K562 (cell line): ENCODE measurements around the gene CTSW. TPM values are rescaled to one million over a fixed set of nuclear protein-coding genes. Genes with fewer than 3 reads are reported as not detected.

Experiments used
- MAFF ChIP-seq: IDR thresholded peaks from 2 replicates; pipeline ENCODE4 v1.6.1; 2012; ENCODE audit warnings: low read length, improper control_type of control experiment
- MTA3 ChIP-seq: fragments of 450-650 bp; formaldehyde crosslinking; IDR thresholded peaks from 2 replicates; pipeline ENCODE4 v1.6.1; 2017; ENCODE audit warnings: mild to moderate bottlenecking, borderline replicate concordance
- PHB ChIP-seq: fragments of 250-450 bp; sonication (Bioruptor Pico); IDR thresholded peaks from 2 replicates; pipeline ENCODE4 v1.5.0; 2021
- SRSF3 ChIP-seq: fragments of 200-400 bp; formaldehyde crosslinking; IDR thresholded peaks from 2 replicates; pipeline ENCODE4 v1.6.1; 2016; ENCODE audit warnings: mild to moderate bottlenecking, low read length, moderate library complexity; ENCODE audit not compliant: insufficient read depth
- polyA plus RNA-seq, 8 experiments: library from polyadenylated mRNA; depleted of rRNA in 4 of 8; stranded (reverse) in 5 of 8; unstranded in 3 of 8; fragments of >200 nt; fragmentation: Nextera tagmentation in 2 of 8; fragmentation: Illumina TruSeq in 1 of 8; extraction: Ambion mirVana in 2 of 8; extraction: Trizol in 1 of 8; gene quantifications; 2 replicates each; pipeline versions ENCODE4 v1.2.1 to v1.2.3, GENCODE V29; 2011 to 2014; ENCODE audit warnings: inconsistent platforms in 1 of 8, missing spikeins in 1 of 8
- total RNA-seq, 7 experiments: library from RNA; depleted of rRNA in 6 of 7; stranded (reverse); fragments of >200 nt in 6 of 7; fragmentation: Illumina TruSeq in 2 of 7; extraction: Trizol in 2 of 7; gene quantifications; 2 replicates each; pipeline versions ENCODE4 v1.2.1 to v1.2.3, GENCODE V29; 2011 to 2021; ENCODE audit warnings: low replicate concordance in 1 of 7
- TF ChIP-seq, protein P1 (sequence below): fragments of 250-450 bp; sonication (Bioruptor Pico); IDR thresholded peaks from 2 replicates; pipeline ENCODE4 v1.4.0; 2020

The CTSW gene
- total and polyA plus RNA-seq, 9 of the 15 experiments (the other 6 are each of a cell fraction or from before 2014, with no cell fraction given): 0.04 TPM; not detected in 8

- no peak for TF ChIP-seq PHB
- TF ChIP-seq MTA3: peak; percentile 71; the same call in 1 of the 2 replicates
- TF ChIP-seq, protein P1, sequence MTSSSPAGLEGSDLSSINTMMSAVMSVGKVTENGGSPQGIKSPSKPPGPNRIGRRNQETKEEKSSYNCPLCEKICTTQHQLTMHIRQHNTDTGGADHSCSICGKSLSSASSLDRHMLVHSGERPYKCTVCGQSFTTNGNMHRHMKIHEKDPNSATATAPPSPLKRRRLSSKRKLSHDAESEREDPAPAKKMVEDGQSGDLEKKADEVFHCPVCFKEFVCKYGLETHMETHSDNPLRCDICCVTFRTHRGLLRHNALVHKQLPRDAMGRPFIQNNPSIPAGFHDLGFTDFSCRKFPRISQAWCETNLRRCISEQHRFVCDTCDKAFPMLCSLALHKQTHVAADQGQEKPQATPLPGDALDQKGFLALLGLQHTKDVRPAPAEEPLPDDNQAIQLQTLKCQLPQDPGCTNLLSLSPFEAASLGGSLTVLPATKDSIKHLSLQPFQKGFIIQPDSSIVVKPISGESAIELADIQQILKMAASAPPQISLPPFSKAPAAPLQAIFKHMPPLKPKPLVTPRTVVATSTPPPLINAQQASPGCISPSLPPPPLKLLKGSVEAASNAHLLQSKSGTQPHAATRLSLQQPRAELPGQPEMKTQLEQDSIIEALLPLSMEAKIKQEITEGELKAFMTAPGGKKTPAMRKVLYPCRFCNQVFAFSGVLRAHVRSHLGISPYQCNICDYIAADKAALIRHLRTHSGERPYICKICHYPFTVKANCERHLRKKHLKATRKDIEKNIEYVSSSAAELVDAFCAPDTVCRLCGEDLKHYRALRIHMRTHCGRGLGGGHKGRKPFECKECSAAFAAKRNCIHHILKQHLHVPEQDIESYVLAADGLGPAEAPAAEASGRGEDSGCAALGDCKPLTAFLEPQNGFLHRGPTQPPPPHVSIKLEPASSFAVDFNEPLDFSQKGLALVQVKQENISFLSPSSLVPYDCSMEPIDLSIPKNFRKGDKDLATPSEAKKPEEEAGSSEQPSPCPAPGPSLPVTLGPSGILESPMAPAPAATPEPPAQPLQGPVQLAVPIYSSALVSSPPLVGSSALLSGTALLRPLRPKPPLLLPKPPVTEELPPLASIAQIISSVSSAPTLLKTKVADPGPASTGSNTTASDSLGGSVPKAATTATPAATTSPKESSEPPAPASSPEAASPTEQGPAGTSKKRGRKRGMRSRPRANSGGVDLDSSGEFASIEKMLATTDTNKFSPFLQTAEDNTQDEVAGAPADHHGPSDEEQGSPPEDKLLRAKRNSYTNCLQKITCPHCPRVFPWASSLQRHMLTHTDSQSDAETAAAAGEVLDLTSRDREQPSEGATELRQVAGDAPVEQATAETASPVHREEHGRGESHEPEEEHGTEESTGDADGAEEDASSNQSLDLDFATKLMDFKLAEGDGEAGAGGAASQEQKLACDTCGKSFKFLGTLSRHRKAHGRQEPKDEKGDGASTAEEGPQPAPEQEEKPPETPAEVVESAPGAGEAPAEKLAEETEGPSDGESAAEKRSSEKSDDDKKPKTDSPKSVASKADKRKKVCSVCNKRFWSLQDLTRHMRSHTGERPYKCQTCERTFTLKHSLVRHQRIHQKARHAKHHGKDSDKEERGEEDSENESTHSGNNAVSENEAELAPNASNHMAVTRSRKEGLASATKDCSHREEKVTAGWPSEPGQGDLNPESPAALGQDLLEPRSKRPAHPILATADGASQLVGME (CRISPR knock-in tag): no peak; the same call in 1 of the 2 replicates
- TF ChIP-seq MAFF: no peak
- no peak; the same call in 1 of the 2 replicates for TF ChIP-seq SRSF3
Observed at GRCh38 chr11:65860278-65861164, 19.1 kb upstream of the CTSW start, which contains the start of gene MUS81 (continued).
